HUES48 (cell line): ENCODE results near the gene MST1R.
"Not testable (repeated sequence)": the region's sequence is repeated elsewhere in the genome, so short reads cannot be mapped to it uniquely, and the experiment has no call there.

Experiments used
- H3K27ac ChIP-seq: one replicate; pipeline ENCODE4 v1.7.0; 2013; ENCODE audit warnings: low read depth, low read length, inconsistent platforms
- H3K27me3 ChIP-seq: 2 replicates; pipeline ENCODE4 v1.6.1; 2013; ENCODE audit warnings: mild to moderate bottlenecking, low read length; ENCODE audit not compliant: control insufficient read depth, insufficient read depth
- H3K36me3 ChIP-seq: 2 replicates; pipeline ENCODE4 v1.6.1; 2013; ENCODE audit warnings: low read length; ENCODE audit not compliant: control insufficient read depth, insufficient read depth
- H3K4me1 ChIP-seq: 2 replicates; pipeline ENCODE4 v1.6.1; 2013; ENCODE audit warnings: mild to moderate bottlenecking, low read length; ENCODE audit not compliant: control insufficient read depth, insufficient read depth
- H3K4me3 ChIP-seq: 2 replicates; pipeline ENCODE4 v1.5.1; 2013; ENCODE audit warnings: mild to moderate bottlenecking, low read depth, low read length
- H3K9ac ChIP-seq: 2 replicates; pipeline ENCODE4 v1.6.1; 2013; ENCODE audit warnings: mild to moderate bottlenecking, low read depth, low read length, moderate library complexity
- H3K9me3 ChIP-seq: 2 replicates; pipeline ENCODE4 v1.6.1; 2013; ENCODE audit warnings: low read length; ENCODE audit not compliant: control insufficient read depth, insufficient read depth

MST1R gene

GRCh38 chr3:49929291-49930167 is 25.9 kb upstream of the MST1R start, which contains the start of gene MON1A:
Gene MON1A, minus strand, starts transcription at chr3:49929811. Its CDS starts 16,465 bp downstream, at chr3:49913346.
- H3K27me3 ChIP-seq, result no peaks in the 10 kb centered on the region
- H3K9ac ChIP-seq, result 0 out of 2 replicates have a peak within 1 kb of the TSS, but pooled peaks have one; percentile 15
- no peaks in the 10 kb centered on the region for H3K9me3 ChIP-seq
- H3K4me1 ChIP-seq, result peaks cover 16% of the 10 kb centered on the region
- H3K36me3 ChIP-seq, result no peaks in the 10 kb centered on the region
- peak within 1 kb of the TSS; percentile 80 for H3K27ac ChIP-seq
- H3K4me3 ChIP-seq, result peak within 1 kb of the TSS; percentile 79

GRCh38 chr3:49928481-49929017 is 24.9 kb upstream of the MST1R start:
- H3K36me3 ChIP-seq, result no peaks in the 10 kb centered on the region
- H3K4me3 ChIP-seq, result peak overlapping the region; percentile 79; the same call in 1 of the 2 replicates
- no peaks in the 10 kb centered on the region for H3K27me3 ChIP-seq
- H3K9me3 ChIP-seq, result no peaks in the 10 kb centered on the region
- H3K9ac ChIP-seq, result no peak overlapping the region
- H3K4me1 ChIP-seq, result peaks cover 16% of the 10 kb centered on the region
- H3K27ac ChIP-seq, result no peak overlapping the region

- Histone ChIP-seq H3K36me3 (no peaks in the 10 kb centered on the region), H3K27me3 (no peaks in the 10 kb centered on the region), H3K4me3 (no peak overlapping the region), H3K27ac (no peak overlapping the region), H3K4me1 (peaks cover 16% of the 10 kb centered on the region), H3K9me3 (no peaks in the 10 kb centered on the region), H3K9ac (no peak overlapping the region)
Measured at GRCh38 chr3:49927798-49928197, 24.1 kb upstream of the MST1R start.

- no peaks in the 10 kb centered on the region for H3K36me3 ChIP-seq
- H3K9me3 ChIP-seq, result no peaks in the 10 kb centered on the region
- H3K9ac ChIP-seq, result no peak overlapping the region
- no peaks in the 10 kb centered on the region for H3K27me3 ChIP-seq
- H3K4me1 ChIP-seq, result peaks cover 15% of the 10 kb centered on the region
- H3K4me3 ChIP-seq, result no peak overlapping the region
- no peak overlapping the region for H3K27ac ChIP-seq
Measured at GRCh38 chr3:49926117-49926728, 22.6 kb upstream of the MST1R start.

- H3K4me1 ChIP-seq, result peaks cover 7% of the 10 kb centered on the region
- no peak overlapping the region for H3K27ac ChIP-seq
- no peak overlapping the region for H3K9ac ChIP-seq
- no peak overlapping the region for H3K4me3 ChIP-seq
- H3K27me3 ChIP-seq, result no peaks in the 10 kb centered on the region
- H3K9me3 ChIP-seq, result no peaks in the 10 kb centered on the region
- H3K36me3 ChIP-seq, result no peaks in the 10 kb centered on the region
Measured at GRCh38 chr3:49925485-49925884, 21.8 kb upstream of the MST1R start.

GRCh38 chr3:49924683-49925082 is 21.0 kb upstream of the MST1R start:
- Histone ChIP-seq H3K36me3 (no peaks in the 10 kb centered on the region), H3K27me3 (no peaks in the 10 kb centered on the region), H3K4me3 (no peak overlapping the region), H3K9ac (no peak overlapping the region), H3K27ac (no peak overlapping the region), H3K4me1 (no peaks in the 10 kb centered on the region), H3K9me3 (no peaks in the 10 kb centered on the region)

GRCh38 chr3:49917806-49918590 is 14.3 kb upstream of the MST1R start:
- H3K27ac ChIP-seq, H3K9me3 ChIP-seq, H3K27me3 ChIP-seq, H3K9ac ChIP-seq, H3K4me1 ChIP-seq, H3K36me3 ChIP-seq, H3K4me3 ChIP-seq: not testable (repeated sequence)

GRCh38 chr3:49916686-49917085 is 13.0 kb upstream of the MST1R start:
- Histone ChIP-seq H3K9me3 (no peaks in the 10 kb centered on the region), H3K4me3 (no peak overlapping the region), H3K36me3 (no peaks in the 10 kb centered on the region), H3K27ac (no peak overlapping the region), H3K9ac (no peak overlapping the region), H3K27me3 (no peaks in the 10 kb centered on the region), H3K4me1 (no peaks in the 10 kb centered on the region)

- Histone ChIP-seq H3K36me3 (no peaks in the 10 kb centered on the region), H3K4me1 (peaks cover 13% of the 10 kb centered on the region), H3K4me3 (no peak overlapping the region), H3K27me3 (no peaks in the 10 kb centered on the region; the same call in 1 of the 2 replicates), H3K9ac (no peak overlapping the region), H3K9me3 (no peaks in the 10 kb centered on the region), H3K27ac (no peak overlapping the region)
Measured at GRCh38 chr3:49914906-49915305, 11.2 kb upstream of the MST1R start.

GRCh38 chr3:49912881-49913281 is 9.2 kb upstream of the MST1R start:
- no peaks in the 10 kb centered on the region for H3K9me3 ChIP-seq

More at GRCh38 chr3:49912881-49913281, 9.2 kb upstream of the MST1R start:
- peaks cover 12% of the 10 kb centered on the region for H3K27me3 ChIP-seq
- H3K4me1 ChIP-seq, result peaks cover 24% of the 10 kb centered on the region
- no peak overlapping the region for H3K4me3 ChIP-seq
- no peaks in the 10 kb centered on the region for H3K36me3 ChIP-seq
- H3K9ac ChIP-seq, result no peak overlapping the region
- no peak overlapping the region for H3K27ac ChIP-seq
